Thoracic aorta (tissue), 2 donors: ENCODE data around the gene ZNF511. TPM values are rescaled to one million over a fixed set of nuclear protein-coding genes. Genes with fewer than 3 reads are reported as not detected.
A peak's percentile ranks its signal among the peaks of the same experiment; 100 is the strongest.

Experiments
- ATAC-seq: fragments of 150-250 bp; one replicate; pipeline ENCODE4 v1.8.0; 2017; ENCODE audit warnings: low read depth; ENCODE audit not compliant: insufficient number of reproducible peaks, low FRiP score
- DNase-seq: peaks from one replicate; pipeline ENCODE4 v3.0.0-alpha.2; 2020; ENCODE audit warnings: low spot score
- H3K27ac ChIP-seq, 2 donors: fragments of 200-600 bp; sonication (generic); 1 replicate in 1 of 2; 2 replicates in 1 of 2; pipeline ENCODE4 v1.5.1; 2016; ENCODE audit warnings: mild to moderate bottlenecking in 2 of 2, moderate library complexity in 2 of 2
- H3K27me3 ChIP-seq: fragments of 200-600 bp; sonication (generic); replicated peaks from 2 replicates; pipeline ENCODE4 v1.6.0; 2016; ENCODE audit warnings: mild to moderate bottlenecking; ENCODE audit not compliant: insufficient read depth
- H3K36me3 ChIP-seq: fragments of 200-600 bp; sonication (generic); one replicate; pipeline ENCODE4 v1.5.1; 2016
- H3K4me1 ChIP-seq, 2 donors: fragments of 200-600 bp; sonication (generic); 1 replicate in 1 of 2; 2 replicates in 1 of 2; pipeline versions ENCODE4 v1.5.1 to v1.6.0; 2016; ENCODE audit warnings: low read depth in 2 of 2, mild to moderate bottlenecking in 1 of 2; ENCODE audit not compliant: control insufficient read depth in 1 of 2
- H3K4me3 ChIP-seq: fragments of 200-600 bp; sonication (generic); 2 replicates; pipeline ENCODE4 v1.5.1; 2016; ENCODE audit warnings: mild to moderate bottlenecking
- H3K9me3 ChIP-seq: fragments of 200-600 bp; sonication (generic); 2 replicates; pipeline ENCODE4 v1.5.1; 2016
- CTCF ChIP-seq: fragments of 200-600 bp; sonication (generic); IDR thresholded peaks from one replicate; pipeline ENCODE4 v1.5.1; 2019; ENCODE audit warnings: antibody characterized with exemption
- total RNA-seq, 2 donors: library from RNA; depleted of rRNA; stranded (reverse); fragments of >200 nt; gene quantifications; one replicate each; pipeline versions ENCODE4 v1.1.0 to v1.2.3, GENCODE V29; 2016

The ZNF511 gene
- total RNA-seq, 2 donors from 2014 or later, result 20.0 to 33.2 TPM

GRCh38 chr10:133324857-133325260, 16.1 kb downstream of the ZNF511 start:
- Histone ChIP-seq H3K4me3 (peak overlapping the region; percentile 67), H3K27me3 (peaks cover 25% of the 10 kb centered on the region), H3K36me3 (no peaks in the 10 kb centered on the region), H3K27ac (no peak overlapping the region), H3K4me1 (peaks cover 9 to 23% of the 10 kb centered on the region in 2 donors), H3K9me3 (no peaks in the 10 kb centered on the region)
- ATAC-seq (no peak), DNase-seq (no peak)
- TF ChIP-seq CTCF, result no peak

- H3K36me3 ChIP-seq, result no peaks in the 10 kb centered on the region
- no peak for TF ChIP-seq CTCF
- peak overlapping the region; percentile 67 for H3K4me3 ChIP-seq
- peaks cover 9 to 24% of the 10 kb centered on the region in 2 donors for H3K4me1 ChIP-seq
- H3K27ac ChIP-seq, result no peak overlapping the region
- H3K9me3 ChIP-seq, result no peaks in the 10 kb centered on the region
- ATAC-seq, result no peak
- H3K27me3 ChIP-seq, result peaks cover 25% of the 10 kb centered on the region
- no peak for DNase-seq
These were observed 16.9 kb downstream of the ZNF511 start for GRCh38 chr10:133325440-133326222.

- Histone ChIP-seq H3K27ac (no peak overlapping the region), H3K36me3 (no peaks in the 10 kb centered on the region), H3K4me3 (peak overlapping the region; percentile 67), H3K27me3 (peaks cover 25% of the 10 kb centered on the region), H3K9me3 (no peaks in the 10 kb centered on the region), H3K4me1 (peaks cover 9 to 24% of the 10 kb centered on the region in 2 donors)
- TF ChIP-seq CTCF, result no peak
- DNase-seq (no peak), ATAC-seq (no peak)
These were observed 17.5 kb downstream of the ZNF511 start for GRCh38 chr10:133326223-133326551.

DNA sequence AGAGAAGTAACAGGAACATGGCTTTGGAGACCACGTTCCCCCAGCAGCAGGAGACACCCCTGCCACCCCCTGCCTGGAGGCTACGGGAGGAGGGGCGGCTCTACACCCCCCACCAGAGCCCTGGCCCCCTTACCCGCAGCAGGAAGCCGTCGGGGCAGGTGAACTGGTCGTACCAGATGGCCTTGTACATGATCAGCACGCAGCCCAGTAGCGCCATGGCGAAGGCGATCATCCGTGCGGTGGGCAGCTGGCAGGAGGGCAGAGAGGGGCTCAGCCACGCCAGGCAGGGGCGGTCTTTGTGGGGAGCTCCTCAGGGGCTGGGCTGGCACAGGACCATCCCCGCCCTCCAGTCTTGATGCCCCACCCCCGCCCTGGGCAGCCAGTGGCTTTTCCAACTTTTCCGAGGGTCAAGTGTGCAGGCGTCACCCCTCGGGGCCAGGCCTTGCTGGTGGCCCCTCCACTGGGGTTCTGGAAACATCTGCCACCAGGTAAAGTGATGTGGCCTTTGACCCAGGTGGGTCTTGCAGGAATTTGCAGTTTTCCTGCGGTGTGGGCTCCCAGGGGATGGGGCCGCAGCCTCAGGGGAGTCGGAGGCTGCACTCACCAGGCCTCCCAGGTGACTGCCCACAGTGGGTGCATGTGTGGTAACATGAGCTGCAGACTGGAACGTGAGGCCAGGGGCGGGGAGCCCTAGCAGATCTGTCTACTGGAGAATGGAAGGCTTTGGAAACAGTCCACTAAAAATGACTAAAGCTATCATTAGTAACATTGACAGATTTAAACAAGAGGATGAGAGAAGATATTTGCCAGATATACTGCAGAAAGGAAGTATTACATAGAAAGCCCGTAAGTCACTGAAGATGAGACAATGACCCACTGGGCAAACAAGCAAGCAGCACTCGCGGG, 18.3 kb downstream of the ZNF511 start:
- no peak overlapping the region for H3K27ac ChIP-seq
- ATAC-seq (no peak), DNase-seq (no peak)
- H3K4me3 ChIP-seq, result no peak overlapping the region
- H3K36me3 ChIP-seq, result no peaks in the 10 kb centered on the region
- no peaks in the 10 kb centered on the region for H3K9me3 ChIP-seq
- H3K4me1 ChIP-seq, result peaks cover 9 to 24% of the 10 kb centered on the region in 2 donors
- TF ChIP-seq CTCF, result no peak
- H3K27me3 ChIP-seq, result peaks cover 25% of the 10 kb centered on the region
